H1 (cell line): ENCODE data around the gene CHSY1. TPM values are rescaled to one million over a fixed set of nuclear protein-coding genes. Genes with fewer than 3 reads are reported as not detected.

Source experiments
- CBX8 ChIP-seq: fragments of 300-800, 300-1000 bp; sonication (generic); IDR thresholded peaks from 2 replicates; pipeline ENCODE4 v1.7.1; 2016; ENCODE audit warnings: low read depth, low read length, borderline replicate concordance
- MAFK ChIP-seq: IDR thresholded peaks from 2 replicates; pipeline ENCODE4 v1.6.1; 2012; ENCODE audit warnings: low read depth, mild to moderate bottlenecking, improper control_type of control experiment, low read length
- polyA plus RNA-seq, 7 experiments: library from polyadenylated mRNA; depleted of rRNA in 3 of 7; stranded (reverse) in 5 of 7; unstranded in 2 of 7; fragments of >200 nt in 5 of 7; fragments of 200-250 nt in 2 of 7; gene quantifications; 1 replicate in 5 of 7; 2 replicates in 1 of 7; 4 replicates in 1 of 7; pipeline versions ENCODE4 v1.2.1 to v1.2.3, GENCODE V29; 2011 to 2013; ENCODE audit warnings: missing spikeins in 2 of 7, mixed read lengths in 2 of 7
- total RNA-seq: library from RNA; stranded (reverse); fragmentation: NEBNext Ultra II Directional; extraction: Animal tissue kit (Norgen Biotek cat#: 25700); gene quantifications from 2 replicates; pipeline ENCODE4 v1.2.1, GENCODE V29; 2021

The CHSY1 gene
- total and polyA plus RNA-seq, 2 of the 8 experiments (the other 6 are each of a cell fraction or from before 2014, with no cell fraction given), result 24.9 to 60.7 TPM

GRCh38 chr15:101275018-101275417 lies 23.2 kb upstream of the CHSY1 start (continued):
- TF ChIP-seq CBX8 (no peak), MAFK (no peak)
